ENCODE results near the gene INSR.

- TF ChIP-seq POLR2A (IDR thresholded peaks at IDR 0.05): no peak
- TF ChIP-seq, protein P1, sequence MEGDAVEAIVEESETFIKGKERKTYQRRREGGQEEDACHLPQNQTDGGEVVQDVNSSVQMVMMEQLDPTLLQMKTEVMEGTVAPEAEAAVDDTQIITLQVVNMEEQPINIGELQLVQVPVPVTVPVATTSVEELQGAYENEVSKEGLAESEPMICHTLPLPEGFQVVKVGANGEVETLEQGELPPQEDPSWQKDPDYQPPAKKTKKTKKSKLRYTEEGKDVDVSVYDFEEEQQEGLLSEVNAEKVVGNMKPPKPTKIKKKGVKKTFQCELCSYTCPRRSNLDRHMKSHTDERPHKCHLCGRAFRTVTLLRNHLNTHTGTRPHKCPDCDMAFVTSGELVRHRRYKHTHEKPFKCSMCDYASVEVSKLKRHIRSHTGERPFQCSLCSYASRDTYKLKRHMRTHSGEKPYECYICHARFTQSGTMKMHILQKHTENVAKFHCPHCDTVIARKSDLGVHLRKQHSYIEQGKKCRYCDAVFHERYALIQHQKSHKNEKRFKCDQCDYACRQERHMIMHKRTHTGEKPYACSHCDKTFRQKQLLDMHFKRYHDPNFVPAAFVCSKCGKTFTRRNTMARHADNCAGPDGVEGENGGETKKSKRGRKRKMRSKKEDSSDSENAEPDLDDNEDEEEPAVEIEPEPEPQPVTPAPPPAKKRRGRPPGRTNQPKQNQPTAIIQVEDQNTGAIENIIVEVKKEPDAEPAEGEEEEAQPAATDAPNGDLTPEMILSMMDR (IDR thresholded peaks at IDR 0.05): no peak
Observed at GRCh38 chr19:7268705-7269098, 25.5 kb downstream of the INSR start.

Data from transverse colon (tissue), 3 donors.